ENCODE measurements around the gene SLIT3.

Gene SLIT3

GRCh38 chr5:169260896-169261569 lies 39.9 kb downstream of the SLIT3 start:
- no peak for DNase-seq

DNA sequence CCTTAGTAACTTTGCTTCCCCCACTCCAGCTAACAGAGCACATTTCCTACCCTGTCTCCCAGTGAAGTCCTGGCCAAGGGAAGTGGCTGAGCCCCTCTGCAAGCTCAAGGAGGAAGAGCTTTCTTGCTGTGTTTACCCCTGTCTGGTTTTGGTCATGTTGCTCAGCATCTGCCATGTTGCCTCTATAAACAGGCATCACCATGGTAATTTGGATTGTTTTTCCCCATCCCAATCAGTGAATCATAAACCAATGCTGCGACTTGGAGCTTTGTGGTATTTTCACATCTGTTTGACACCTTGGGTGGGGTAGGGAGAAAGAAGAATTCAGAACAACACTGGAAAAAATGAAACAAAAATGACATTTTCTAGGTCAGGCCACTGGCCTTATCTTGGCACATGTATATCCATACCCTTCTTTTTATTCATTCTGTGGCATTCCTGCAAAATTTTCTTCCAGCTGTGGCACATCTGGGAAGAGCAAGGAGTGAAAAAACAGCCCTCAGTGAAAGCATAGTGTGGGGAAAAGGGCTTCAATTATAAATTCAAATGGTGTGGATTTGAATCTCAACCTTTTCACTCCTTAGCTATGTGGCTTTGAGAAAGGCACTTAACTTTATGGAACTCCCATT lies 42.5 kb downstream of the SLIT3 start:
- DNase-seq, result no peak

- no peak for DNase-seq
These were observed 44.7 kb downstream of the SLIT3 start for GRCh38 chr5:169256191-169256590.

GRCh38 chr5:169253071-169253470 lies 47.9 kb downstream of the SLIT3 start:
- no peak for DNase-seq

GRCh38 chr5:169251333-169252084 lies 49.4 kb downstream of the SLIT3 start:
- no peak for DNase-seq

DNA sequence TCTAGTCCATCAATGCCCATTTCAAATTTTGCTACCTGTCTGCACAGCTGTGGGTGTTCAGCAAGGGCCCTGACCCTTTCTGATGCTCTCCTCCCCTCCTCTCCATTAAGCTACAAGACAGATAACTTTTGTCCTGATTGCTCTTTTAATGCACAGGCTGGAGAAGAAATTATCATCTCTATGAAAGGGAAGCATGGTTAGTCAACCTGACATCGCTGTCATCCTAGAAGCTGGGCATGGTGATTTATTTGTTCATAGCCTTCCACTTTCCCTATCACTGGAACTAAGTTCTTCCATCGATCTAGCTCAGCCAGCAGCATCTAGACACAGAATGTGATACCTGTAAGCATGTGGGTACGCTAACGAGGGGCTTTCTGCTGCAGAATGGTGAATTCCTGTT lies 50.1 kb downstream of the SLIT3 start:
- no peak for DNase-seq

GRCh38 chr5:169248996-169249395 lies 51.9 kb downstream of the SLIT3 start:
- DNase-seq, result no peak

- no peak for DNase-seq
These were observed 52.4 kb downstream of the SLIT3 start for GRCh38 chr5:169248550-169248949.

GRCh38 chr5:169244812-169245211 lies 56.1 kb downstream of the SLIT3 start:
- no peak for DNase-seq

- no peak for DNase-seq
These were observed 57.1 kb downstream of the SLIT3 start for GRCh38 chr5:169243651-169244422.

GRCh38 chr5:169242849-169243186 lies 58.1 kb downstream of the SLIT3 start:
- no peak for DNase-seq

GRCh38 chr5:169242175-169242848 lies 58.6 kb downstream of the SLIT3 start:
- DNase-seq, result no peak

GRCh38 chr5:169229342-169229892 lies 71.5 kb downstream of the SLIT3 start:
- no peak for DNase-seq

DNA sequence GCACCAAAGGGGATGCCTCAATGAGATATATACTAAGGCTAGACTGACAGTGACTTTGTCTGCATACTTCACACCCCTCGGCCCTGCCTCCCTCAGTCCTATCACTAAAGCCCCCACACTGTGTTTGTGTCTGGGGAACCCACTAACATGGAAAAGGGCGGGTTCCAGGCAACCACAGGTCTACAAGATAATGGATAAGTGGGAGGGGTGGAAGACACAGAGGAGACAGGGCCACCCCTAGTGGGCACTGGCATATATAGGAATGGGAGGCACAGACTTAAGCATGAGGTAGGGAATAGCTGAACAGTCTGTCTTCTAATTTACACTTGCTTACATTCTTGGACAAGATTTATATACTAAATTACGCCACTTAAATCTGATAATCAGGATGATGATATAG lies 74.0 kb downstream of the SLIT3 start:
- no peak for DNase-seq

- DNase-seq, result no peak
These were observed 75.0 kb downstream of the SLIT3 start for GRCh38 chr5:169225830-169226356.

- DNase-seq, result no peak
These were observed 77.4 kb downstream of the SLIT3 start for GRCh38 chr5:169223595-169223953.

DNA sequence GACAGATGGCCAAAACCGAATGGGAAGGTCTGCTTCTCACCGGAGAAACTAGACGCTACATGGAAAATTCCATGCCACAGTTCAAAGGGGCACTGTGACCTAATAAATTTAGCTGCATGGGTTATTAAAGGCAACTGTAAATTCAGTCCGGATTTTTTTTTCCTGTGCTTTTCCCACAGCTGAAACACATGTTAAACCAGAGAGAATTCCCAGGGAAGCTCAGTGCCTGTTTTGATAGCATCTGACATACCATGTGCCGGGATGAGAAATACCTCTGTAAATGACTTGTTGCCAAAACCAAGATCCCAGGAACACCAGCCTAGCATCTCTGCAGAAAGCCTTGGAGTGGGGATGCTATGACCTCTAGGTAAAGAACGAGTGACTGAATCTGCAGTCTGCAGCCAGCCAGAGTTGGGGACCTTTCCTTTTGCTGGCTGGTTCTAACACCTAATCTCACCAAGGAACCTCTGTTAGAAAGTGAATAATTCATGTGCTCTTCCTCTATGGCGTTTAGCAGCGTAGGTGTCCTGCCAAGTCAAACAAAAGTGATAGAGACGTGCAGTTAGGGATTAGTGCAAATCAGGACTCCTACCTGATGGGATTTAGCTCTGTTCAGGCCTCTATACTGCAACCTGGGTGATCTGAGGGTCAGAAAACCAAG lies 77.9 kb downstream of the SLIT3 start:
- DNase-seq, result no peak

DNA sequence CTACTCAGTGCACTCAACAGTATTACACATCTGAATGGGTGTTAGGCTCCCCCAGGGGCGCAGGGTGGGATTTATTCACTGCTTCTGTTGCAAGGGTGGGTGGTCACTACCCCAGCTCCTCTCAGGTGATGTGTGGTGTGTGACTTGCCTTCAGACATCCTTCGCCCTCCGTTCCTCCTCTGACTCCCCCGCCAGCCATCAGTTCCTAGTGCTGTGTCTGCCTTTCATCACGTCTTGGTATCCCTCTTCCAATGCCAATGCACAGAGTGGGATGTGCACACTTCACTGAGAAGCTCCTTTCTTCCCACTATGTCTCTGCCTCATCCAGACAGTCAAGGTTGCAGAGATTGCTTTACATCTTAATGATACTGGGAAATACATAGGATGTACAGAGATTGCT lies 79.4 kb downstream of the SLIT3 start:
- DNase-seq, result no peak

DNA sequence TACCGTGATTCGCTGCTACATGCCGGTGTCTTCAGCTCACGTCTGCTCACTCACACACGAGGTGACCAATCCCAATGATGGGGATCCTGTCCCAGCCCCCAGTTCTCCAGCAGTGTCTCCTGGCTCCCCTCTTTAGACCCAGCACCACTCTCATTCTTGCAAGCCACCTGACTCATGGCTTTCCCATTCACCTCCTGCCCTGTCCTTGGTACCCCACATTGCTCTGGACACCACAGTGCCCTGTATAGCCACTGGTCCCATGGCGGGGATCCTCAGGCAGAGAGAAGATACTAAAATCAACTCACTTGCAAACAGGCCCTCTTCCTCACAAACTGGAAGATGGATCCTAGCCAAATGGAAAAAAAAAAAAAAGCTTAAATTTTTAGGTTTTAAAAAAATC lies 81.0 kb downstream of the SLIT3 start:
- DNase-seq, result no peak

DNA sequence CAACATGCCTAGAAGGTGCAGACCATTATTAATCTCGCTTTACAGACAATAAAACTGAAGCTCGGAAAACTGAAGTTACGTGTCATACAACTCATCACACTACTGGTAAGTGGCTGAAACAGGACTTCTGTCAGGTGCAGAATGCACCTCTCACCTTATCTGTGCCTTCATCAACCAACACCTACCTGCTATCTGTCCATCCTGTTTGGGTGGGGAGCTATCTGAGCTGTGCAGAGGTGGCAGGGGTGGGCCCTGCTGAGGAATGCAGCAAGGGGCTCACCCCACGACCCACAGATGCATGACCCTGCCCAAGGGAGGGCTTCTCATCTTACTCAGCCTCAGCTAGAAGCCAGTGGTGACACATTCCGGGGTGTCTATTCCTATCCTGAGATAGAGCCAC lies 81.6 kb downstream of the SLIT3 start:
- no peak for DNase-seq

DNA sequence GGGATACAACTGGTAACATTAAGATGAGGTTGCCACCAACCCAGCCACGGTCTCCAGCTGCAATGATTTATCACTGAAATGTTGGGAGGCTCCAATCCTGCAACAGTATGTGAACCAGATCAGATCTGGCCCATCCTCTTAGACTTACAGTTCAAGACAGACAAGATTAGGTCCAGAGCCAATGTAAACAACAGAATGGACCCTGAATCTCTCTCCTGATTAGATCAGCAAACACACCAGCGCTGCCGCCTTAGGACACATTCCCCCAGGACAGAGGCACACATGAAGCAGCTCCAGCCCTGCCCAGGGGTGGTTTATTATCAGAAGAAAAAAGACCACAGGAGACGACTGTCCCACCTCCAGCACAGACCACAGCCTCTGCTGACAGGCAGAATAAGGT lies 82.1 kb downstream of the SLIT3 start:
- DNase-seq, result no peak

DNA sequence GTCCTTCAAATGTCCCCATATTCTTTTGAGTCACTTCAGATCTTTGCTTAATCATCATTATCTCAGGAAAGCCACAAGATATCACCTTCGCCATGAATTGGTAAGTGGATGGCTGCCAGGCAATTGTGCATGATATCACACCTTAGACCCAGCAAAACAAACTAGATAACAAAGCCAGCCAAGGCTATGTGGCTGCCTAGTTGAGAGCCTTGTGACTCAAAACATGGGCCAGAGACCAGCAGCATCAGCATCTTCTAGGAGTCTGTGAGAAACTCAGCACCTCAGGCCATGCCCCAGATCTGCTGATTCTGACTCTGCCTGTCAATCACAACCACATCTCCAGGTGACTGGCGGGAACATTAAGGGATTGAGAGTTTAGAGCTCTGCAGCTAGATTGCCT lies 82.8 kb downstream of the SLIT3 start:
- DNase-seq, result no peak

All from NCI-H774 (cell line).